ENCODE data around the gene LMX1B. TPM values are rescaled to one million over a fixed set of nuclear protein-coding genes. Genes with fewer than 3 reads are reported as not detected.

The LMX1B gene
- total and polyA plus RNA-seq, 10 donors = 0.02 to 0.25 TPM; not detected in 8

DNA sequence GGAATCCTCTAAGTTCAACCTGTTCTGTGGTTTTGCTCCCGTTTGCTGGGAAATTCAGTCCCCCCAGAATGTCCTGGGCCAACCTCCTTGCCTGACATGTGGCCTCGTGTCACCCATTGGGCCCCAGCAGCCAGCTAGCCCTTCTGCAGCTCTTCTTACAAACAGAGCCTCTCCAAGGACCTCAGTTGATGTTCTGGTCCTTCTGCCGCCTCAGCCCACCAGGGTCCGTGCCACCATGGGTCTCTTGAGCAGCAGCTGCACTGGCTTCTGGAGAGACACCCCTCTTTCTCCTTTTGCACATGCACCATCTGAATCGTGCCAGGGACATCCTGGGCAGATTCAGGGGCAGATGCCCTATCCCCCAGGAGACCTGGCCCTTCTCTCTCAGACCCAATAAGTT lies 85.0 kb downstream of the LMX1B start:
- no peaks in the 10 kb centered on the region for H3K9me3 ChIP-seq
- WGBS, 5 donors = 60 to 82% (median 72%) methylated on average over 5 of the region's 5 CpGs
- H3K27me3 ChIP-seq (replicated peaks in 1 of 7) = peaks cover 0 to 70% (median 20%) of the 10 kb centered on the region in 7 donors
- intact Hi-C loops (cut with DNase I; ENCODE audit: low total_unique reads) = no loop called here
- DNase-seq = peak; percentile 43
- TF ChIP-seq POLR2AphosphoS5 (IDR thresholded peaks at IDR 0.05) (no peak), POLR2A (IDR thresholded peaks at IDR 0.05) (no peak)
- TF ChIP-seq, protein P1, sequence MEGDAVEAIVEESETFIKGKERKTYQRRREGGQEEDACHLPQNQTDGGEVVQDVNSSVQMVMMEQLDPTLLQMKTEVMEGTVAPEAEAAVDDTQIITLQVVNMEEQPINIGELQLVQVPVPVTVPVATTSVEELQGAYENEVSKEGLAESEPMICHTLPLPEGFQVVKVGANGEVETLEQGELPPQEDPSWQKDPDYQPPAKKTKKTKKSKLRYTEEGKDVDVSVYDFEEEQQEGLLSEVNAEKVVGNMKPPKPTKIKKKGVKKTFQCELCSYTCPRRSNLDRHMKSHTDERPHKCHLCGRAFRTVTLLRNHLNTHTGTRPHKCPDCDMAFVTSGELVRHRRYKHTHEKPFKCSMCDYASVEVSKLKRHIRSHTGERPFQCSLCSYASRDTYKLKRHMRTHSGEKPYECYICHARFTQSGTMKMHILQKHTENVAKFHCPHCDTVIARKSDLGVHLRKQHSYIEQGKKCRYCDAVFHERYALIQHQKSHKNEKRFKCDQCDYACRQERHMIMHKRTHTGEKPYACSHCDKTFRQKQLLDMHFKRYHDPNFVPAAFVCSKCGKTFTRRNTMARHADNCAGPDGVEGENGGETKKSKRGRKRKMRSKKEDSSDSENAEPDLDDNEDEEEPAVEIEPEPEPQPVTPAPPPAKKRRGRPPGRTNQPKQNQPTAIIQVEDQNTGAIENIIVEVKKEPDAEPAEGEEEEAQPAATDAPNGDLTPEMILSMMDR (IDR thresholded peaks at IDR 0.05 in 8 of 11, conservative IDR thresholded peaks at IDR 0.05 in 3 of 11) = no peak
- no peak overlapping the region for H3K27ac ChIP-seq
- H3K36me3 ChIP-seq = no peaks in the 10 kb centered on the region
- no peaks in the 10 kb centered on the region for H3K4me1 ChIP-seq
- H3K4me3 ChIP-seq = no peak overlapping the region

DNA sequence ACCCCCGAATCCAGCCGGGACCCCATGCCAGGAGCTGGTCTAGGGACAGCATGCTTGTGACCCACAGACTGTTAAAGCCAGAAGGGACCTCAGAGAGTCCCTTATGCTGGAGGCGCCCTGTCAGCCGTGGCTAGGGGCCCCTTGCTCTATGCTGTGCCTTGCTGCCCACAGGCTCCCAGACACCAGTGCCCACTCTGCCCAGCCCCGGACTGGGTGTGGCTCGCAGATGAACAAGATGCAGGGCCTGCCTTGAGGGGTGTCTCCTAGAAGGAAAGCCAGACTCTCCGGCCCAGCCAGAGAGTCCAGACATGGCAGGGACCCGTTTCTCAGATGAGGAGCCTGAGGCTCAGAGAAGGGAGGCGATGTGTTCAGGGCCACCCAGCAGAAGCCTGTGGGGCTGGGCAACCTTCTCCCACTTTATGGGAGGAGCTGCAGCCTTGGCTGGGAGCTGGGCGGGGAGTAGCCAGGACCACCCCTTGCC lies 85.7 kb downstream of the LMX1B start:
- Histone ChIP-seq H3K27ac (no peak overlapping the region), H3K27me3 (replicated peaks in 1 of 7) (peaks cover 0 to 73% (median 27%) of the 10 kb centered on the region in 7 donors), H3K9me3 (no peaks in the 10 kb centered on the region), H3K4me1 (peaks cover 0 to 4% (median 2%) of the 10 kb centered on the region in 6 donors), H3K4me3 (no peak overlapping the region), H3K36me3 (no peaks in the 10 kb centered on the region)
- TF ChIP-seq, protein P1 (IDR thresholded peaks at IDR 0.05 in 8 of 11, conservative IDR thresholded peaks at IDR 0.05 in 3 of 11) = no peak
- TF ChIP-seq POLR2AphosphoS5 (IDR thresholded peaks at IDR 0.05) = no peak
- TF ChIP-seq POLR2A (IDR thresholded peaks at IDR 0.05) = no peak
- peak; percentile 58 for DNase-seq
- intact Hi-C loops (cut with DNase I; ENCODE audit: low total_unique reads) = no loop called here
- 62 to 85% (median 83%) methylated on average over 8 to 10 of the region's 10 CpGs for WGBS, 5 donors

DNA sequence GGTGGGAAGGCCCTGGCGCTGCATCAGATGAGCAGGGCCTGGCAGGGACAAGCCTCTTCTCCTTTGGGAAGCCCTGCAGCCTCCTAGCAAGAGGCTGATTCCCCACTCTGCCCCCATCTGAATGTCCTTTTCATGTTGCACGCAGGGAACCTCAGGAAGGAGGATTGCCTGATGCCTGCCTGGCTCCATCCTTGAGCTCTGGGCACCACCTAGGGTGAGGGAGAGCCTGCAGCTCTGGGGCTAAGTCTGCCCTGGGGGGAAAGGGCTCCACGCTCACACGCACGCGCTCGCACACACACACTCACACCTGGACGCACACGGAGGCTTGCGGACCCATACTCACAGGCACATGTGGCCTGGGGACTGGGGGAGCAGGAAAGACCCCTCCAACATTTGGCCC lies 86.6 kb downstream of the LMX1B start:
- no peak overlapping the region for H3K27ac ChIP-seq
- intact Hi-C loops (cut with DNase I; ENCODE audit: low total_unique reads) = no loop called here
- H3K4me1 ChIP-seq = peaks cover 7 to 13% (median 10%) of the 10 kb centered on the region in 6 donors
- H3K27me3 ChIP-seq (replicated peaks in 1 of 7) = peaks cover 0 to 73% (median 28%) of the 10 kb centered on the region in 7 donors
- H3K4me3 ChIP-seq = no peak overlapping the region
- TF ChIP-seq POLR2A (IDR thresholded peaks at IDR 0.05) (no peak), POLR2AphosphoS5 (IDR thresholded peaks at IDR 0.05) (no peak)
- TF ChIP-seq, protein P1 (IDR thresholded peaks at IDR 0.05 in 8 of 11, conservative IDR thresholded peaks at IDR 0.05 in 3 of 11) = no peak
- H3K9me3 ChIP-seq = no peaks in the 10 kb centered on the region
- DNase-seq = peak; percentile 49
- no peaks in the 10 kb centered on the region for H3K36me3 ChIP-seq
- 70 to 94% (median 80%) methylated on average over 2 to 10 of the region's 10 CpGs for WGBS, 5 donors

DNA sequence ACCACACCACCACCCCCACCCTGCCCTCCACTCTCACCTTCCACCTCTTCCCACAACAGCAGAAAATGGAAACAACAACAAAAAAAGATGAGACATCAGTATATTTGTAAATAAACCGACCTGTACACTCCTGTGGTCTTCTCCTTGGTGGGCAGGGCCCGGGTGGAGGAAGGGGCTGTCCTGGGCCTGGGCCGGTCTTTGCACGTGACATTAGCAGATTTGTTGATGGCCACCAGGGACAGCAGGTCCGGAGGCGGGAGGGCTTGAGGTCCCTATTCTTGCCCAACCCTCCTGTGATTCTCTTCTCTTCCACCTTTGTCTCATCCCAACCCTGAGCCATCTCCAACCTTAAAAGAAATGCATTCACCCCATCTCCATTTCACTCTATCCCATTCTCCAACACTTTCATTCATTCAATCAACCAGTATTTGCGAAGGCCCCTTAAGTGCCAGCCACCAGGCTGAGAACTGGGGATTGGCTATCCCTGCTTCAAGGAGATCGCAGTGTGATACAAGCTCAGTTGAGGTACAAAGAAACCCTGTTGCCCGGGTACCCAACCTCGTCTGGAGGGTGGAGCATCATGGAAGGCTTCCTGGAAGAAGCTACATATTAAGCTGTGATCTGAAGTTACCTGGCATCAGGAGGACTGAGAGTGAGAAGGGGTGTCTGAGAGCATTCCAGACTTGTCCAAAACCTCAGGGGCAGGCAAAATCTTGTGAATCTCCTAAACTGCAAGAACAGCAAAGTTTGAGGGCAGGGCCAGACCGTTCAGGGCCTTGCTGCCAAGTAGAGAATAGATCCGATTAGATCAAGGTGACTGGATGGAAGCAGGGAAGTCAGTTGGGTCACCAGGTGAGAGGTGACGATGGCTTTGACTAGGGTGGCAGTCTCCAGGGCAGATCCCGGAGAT lies 87.4 kb downstream of the LMX1B start:
- H3K9me3 ChIP-seq = no peaks in the 10 kb centered on the region
- H3K27ac ChIP-seq = no peak overlapping the region
- intact Hi-C loops (cut with DNase I; ENCODE audit: low total_unique reads) = no loop called here
- H3K27me3 ChIP-seq (replicated peaks in 1 of 7) = peaks cover 0 to 72% (median 32%) of the 10 kb centered on the region in 7 donors
- H3K4me1 ChIP-seq = peaks cover 12 to 22% (median 18%) of the 10 kb centered on the region in 6 donors
- DNase-seq = peak; percentile 23
- WGBS, 5 donors = 70 to 77% (median 72%) methylated on average over 14 of the region's 14 CpGs
- no peaks in the 10 kb centered on the region for H3K36me3 ChIP-seq
- TF ChIP-seq, protein P1 (IDR thresholded peaks at IDR 0.05 in 8 of 11, conservative IDR thresholded peaks at IDR 0.05 in 3 of 11) = no peak
- TF ChIP-seq POLR2A (IDR thresholded peaks at IDR 0.05) = no peak
- no peak for TF ChIP-seq POLR2AphosphoS5 (IDR thresholded peaks at IDR 0.05)
- no peak overlapping the region for H3K4me3 ChIP-seq

Measured in spleen (tissue), 11 donors.